ENCODE data around the gene GGT7.
"Not testable (repeated sequence)": the region's sequence is repeated elsewhere in the genome, so short reads cannot be mapped to it uniquely, and the experiment has no call there.

GGT7 gene

GRCh38 chr20:34872622-34873224, at the start of gene GGT7:
Gene GGT7 (minus strand): TSS chr20:34872856. CDS start chr20:34872815, 41 bp downstream.
- DNase-seq (ENCODE audit: low spot score), result peak; percentile 80

- no peak for DNase-seq (ENCODE audit: low spot score)
These were observed 48.8 kb upstream of the GGT7 start for GRCh38 chr20:34921436-34921835.

GRCh38 chr20:34920055-34920454, 47.4 kb upstream of the GGT7 start:
- no peak for DNase-seq (ENCODE audit: low spot score)

- no peak for DNase-seq (ENCODE audit: low spot score)
These were observed 44.2 kb upstream of the GGT7 start for GRCh38 chr20:34916774-34917354.

GRCh38 chr20:34915749-34916455, 43.2 kb upstream of the GGT7 start:
- DNase-seq (ENCODE audit: low spot score), result no peak

- no peak for DNase-seq (ENCODE audit: low spot score)
These were observed 42.5 kb upstream of the GGT7 start for GRCh38 chr20:34915131-34915530.

- peak; percentile 37 for DNase-seq (ENCODE audit: low spot score)
These were observed 35.2 kb upstream of the GGT7 start for GRCh38 chr20:34907616-34908469.

GRCh38 chr20:34904202-34904621, 31.6 kb upstream of the GGT7 start:
- DNase-seq (ENCODE audit: low spot score), result no peak

- not testable (repeated sequence) for DNase-seq (ENCODE audit: low spot score)
These were observed 26.1 kb upstream of the GGT7 start for GRCh38 chr20:34898731-34899130.

GRCh38 chr20:34898129-34898528, 25.5 kb upstream of the GGT7 start:
- not testable (repeated sequence) for DNase-seq (ENCODE audit: low spot score)

GRCh38 chr20:34896086-34896621, 23.5 kb upstream of the GGT7 start:
- DNase-seq (ENCODE audit: low spot score), result peak; percentile 76

- DNase-seq (ENCODE audit: low spot score), result no peak
These were observed 22.8 kb upstream of the GGT7 start for GRCh38 chr20:34895465-34895864.

- no peak for DNase-seq (ENCODE audit: low spot score)
These were observed 22.1 kb upstream of the GGT7 start for GRCh38 chr20:34894723-34895122.

- DNase-seq (ENCODE audit: low spot score), result no peak
These were observed 20.0 kb upstream of the GGT7 start for GRCh38 chr20:34892671-34893070.

GRCh38 chr20:34891166-34892062, 18.8 kb upstream of the GGT7 start:
- DNase-seq (ENCODE audit: low spot score), result no peak

- DNase-seq (ENCODE audit: low spot score), result no peak
These were observed 15.8 kb upstream of the GGT7 start for GRCh38 chr20:34888468-34888867.

GRCh38 chr20:34887023-34887422, 14.4 kb upstream of the GGT7 start:
- no peak for DNase-seq (ENCODE audit: low spot score)

GRCh38 chr20:34886122-34886521, 13.5 kb upstream of the GGT7 start:
- no peak for DNase-seq (ENCODE audit: low spot score)

GRCh38 chr20:34884260-34884659, 11.6 kb upstream of the GGT7 start:
- DNase-seq (ENCODE audit: low spot score), result no peak

- no peak for DNase-seq (ENCODE audit: low spot score)
These were observed 11.2 kb upstream of the GGT7 start for GRCh38 chr20:34883809-34884208.

GRCh38 chr20:34883087-34883688, 10.5 kb upstream of the GGT7 start:
- no peak for DNase-seq (ENCODE audit: low spot score)

All from cerebellar cortex (tissue), 1 donor.